SK-N-SH treated with all-trans-retinoic acid at 6 μM for 48 hours (cell line): ENCODE data around the gene ART5.

Experiments
- ATAC-seq: fragments of 200-7000 bp; cut with Tn5 transposase; 3 replicates; pipeline ENCODE4 v1.9.1; 2020; ENCODE audit warnings: mild to moderate bottlenecking, moderate library complexity
- ARNTL ChIP-seq: fragments of 450-650 bp; formaldehyde crosslinking; IDR thresholded peaks from 2 replicates; pipeline ENCODE4 v1.5.0; 2020; ENCODE audit warnings: low read depth, mild to moderate bottlenecking, moderate library complexity, borderline replicate concordance
- BACH2 ChIP-seq: fragments of 250-450 bp; sonication (Bioruptor Pico); IDR thresholded peaks from 2 replicates; pipeline ENCODE4 v1.9.0; 2021; ENCODE audit warnings: mild to moderate bottlenecking, borderline replicate concordance
- CSDC2 ChIP-seq: fragments of 250-450 bp; sonication (Bioruptor Pico); IDR thresholded peaks from 2 replicates; pipeline ENCODE4 v1.5.0; 2020; ENCODE audit warnings: mild to moderate bottlenecking, moderate library complexity
- ESRRG ChIP-seq: fragments of 250-450 bp; sonication (Bioruptor Pico); IDR thresholded peaks from 2 replicates; pipeline ENCODE4 v1.6.1; 2021; ENCODE audit warnings: mild to moderate bottlenecking
- GLIS3 ChIP-seq: fragments of 250-450 bp; sonication (Bioruptor Pico); IDR thresholded peaks from 2 replicates; pipeline ENCODE4 v1.5.0; 2020; ENCODE audit warnings: mild to moderate bottlenecking, moderate library complexity
- ISL1 ChIP-seq: fragments of 250-450 bp; sonication (Bioruptor Pico); IDR thresholded peaks from 2 replicates; pipeline ENCODE4 v2.1.2; 2022; ENCODE audit warnings: mild to moderate bottlenecking, moderate library complexity
- OSR1 ChIP-seq: fragments of 250-450 bp; sonication (Bioruptor Pico); IDR thresholded peaks from 2 replicates; pipeline ENCODE4 v1.8.0; 2022; ENCODE audit warnings: moderate library complexity, mild to moderate bottlenecking, inconsistent platforms
- PATZ1 ChIP-seq: fragments of 250-450 bp; sonication (Bioruptor Pico); IDR thresholded peaks from 2 replicates; pipeline ENCODE4 v1.8.0; 2020; ENCODE audit warnings: mild to moderate bottlenecking, moderate library complexity, borderline replicate concordance
- PPARA ChIP-seq: fragments of 250-450 bp; sonication (Bioruptor Pico); IDR thresholded peaks from 2 replicates; pipeline ENCODE4 v1.5.0; 2020; ENCODE audit warnings: mild to moderate bottlenecking, borderline replicate concordance
- RARB ChIP-seq: fragments of 250-450 bp; sonication (Bioruptor Pico); IDR thresholded peaks from 2 replicates; pipeline ENCODE4 v1.8.0; 2021; ENCODE audit warnings: mild to moderate bottlenecking, moderate library complexity
- SNAI2 ChIP-seq: fragments of 250-450 bp; sonication (Bioruptor Pico); IDR thresholded peaks from 2 replicates; pipeline ENCODE4 v1.5.0; 2020; ENCODE audit warnings: mild to moderate bottlenecking, moderate library complexity
- TCF4 ChIP-seq: fragments of 250-450 bp; sonication (Bioruptor Pico); IDR thresholded peaks from 2 replicates; pipeline ENCODE4 v1.8.0; 2021; ENCODE audit warnings: mild to moderate bottlenecking, moderate library complexity, borderline replicate concordance
- TOX ChIP-seq: fragments of 250-450 bp; sonication (Bioruptor Pico); IDR thresholded peaks from 2 replicates; pipeline ENCODE4 v1.8.0; 2021; ENCODE audit warnings: mild to moderate bottlenecking, moderate library complexity, borderline replicate concordance
- TSHZ2 ChIP-seq: fragments of 250-450 bp; sonication (Bioruptor Pico); IDR thresholded peaks from 2 replicates; pipeline ENCODE4 v1.5.0; 2020; ENCODE audit warnings: mild to moderate bottlenecking, moderate library complexity
- ZFP3 ChIP-seq: fragments of 250-450 bp; sonication (Bioruptor Pico); IDR thresholded peaks from 2 replicates; pipeline ENCODE4 v1.5.0; 2020; ENCODE audit warnings: mild to moderate bottlenecking, moderate library complexity
- ZFP30 ChIP-seq: fragments of 450-650 bp; formaldehyde crosslinking; IDR thresholded peaks from 2 replicates; pipeline ENCODE4 v1.5.0; 2022; ENCODE audit warnings: mild to moderate bottlenecking, moderate library complexity
- ZNF8 ChIP-seq: fragments of 450-650 bp; formaldehyde crosslinking; IDR thresholded peaks from 2 replicates; pipeline ENCODE4 v1.5.0; 2020; ENCODE audit warnings: mild to moderate bottlenecking, moderate library complexity
- TF ChIP-seq, protein P1 (sequence below): fragments of 250-450 bp; sonication (Bioruptor Pico); IDR thresholded peaks from 2 replicates; pipeline ENCODE4 v1.5.1; 2020; ENCODE audit warnings: low read depth, mild to moderate bottlenecking, moderate library complexity
- TF ChIP-seq, protein P2 (sequence below): fragments of 250-450 bp; sonication (Bioruptor Pico); IDR thresholded peaks from 2 replicates; pipeline ENCODE4 v1.5.1; 2021; ENCODE audit warnings: mild to moderate bottlenecking, moderate library complexity
- TF ChIP-seq, protein P3 (sequence below): fragments of 250-450 bp; sonication (Bioruptor Pico); IDR thresholded peaks from 2 replicates; pipeline ENCODE4 v1.8.0; 2021; ENCODE audit warnings: low read depth, mild to moderate bottlenecking, moderate library complexity, borderline replicate concordance

The ART5 gene

DNA sequence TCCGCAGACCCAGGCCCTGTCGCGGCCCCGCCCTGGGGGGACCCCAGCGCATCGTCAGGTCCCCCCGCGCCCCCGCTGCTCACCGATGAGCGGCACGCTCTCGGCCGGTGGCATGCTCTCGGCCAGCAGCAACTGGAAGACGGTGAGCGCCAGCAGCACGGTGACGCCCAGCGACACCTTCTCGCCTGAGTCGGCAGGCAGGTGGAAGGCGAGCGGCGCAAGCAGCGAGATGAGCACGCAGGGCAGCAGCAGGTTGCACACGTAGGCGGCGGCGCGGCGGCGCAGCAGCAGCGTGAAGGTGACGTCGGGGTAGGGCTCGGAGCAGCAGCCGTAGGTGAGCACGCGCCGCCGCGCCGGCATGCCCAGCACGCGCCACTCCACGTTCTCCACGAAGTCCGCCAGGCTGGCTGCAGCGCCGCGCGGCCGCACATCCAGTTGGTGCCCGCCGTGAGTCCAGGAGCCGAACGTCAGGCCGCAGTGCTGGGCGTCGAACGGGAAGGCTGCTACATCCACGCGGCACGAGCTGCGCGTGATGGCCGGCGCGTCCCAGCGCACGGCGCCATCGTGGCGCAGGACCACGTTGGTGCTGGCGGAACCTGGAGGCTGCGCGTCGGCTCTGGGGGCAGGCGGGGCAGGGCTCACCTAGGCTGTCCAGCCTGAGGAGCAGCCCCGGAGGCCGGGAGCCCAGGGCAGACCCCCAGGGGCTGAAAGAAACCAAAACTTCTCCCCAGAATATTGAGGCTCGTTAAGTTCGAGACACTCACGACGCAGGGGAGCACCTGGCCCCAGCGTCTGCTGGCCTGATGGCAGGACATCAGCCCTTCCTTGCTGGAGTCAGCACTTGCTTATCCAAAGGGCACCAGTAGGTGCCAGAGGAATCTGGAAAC is 25.6 kb upstream of the ART5 start:
- no peak for ATAC-seq
- no peak for TF ChIP-seq ZNF8 (CRISPR knock-in tag)
- TF ChIP-seq PATZ1 (CRISPR knock-in tag) = no peak
- no peak for TF ChIP-seq TSHZ2 (CRISPR knock-in tag)
- TF ChIP-seq TCF4 (CRISPR knock-in tag) = no peak
- TF ChIP-seq ARNTL (CRISPR knock-in tag) = no peak
- TF ChIP-seq TOX = no peak
- TF ChIP-seq CSDC2 (CRISPR knock-in tag) = no peak
- no peak for TF ChIP-seq OSR1 (CRISPR knock-in tag)
- TF ChIP-seq PPARA (CRISPR knock-in tag) = no peak
- TF ChIP-seq, protein P1, sequence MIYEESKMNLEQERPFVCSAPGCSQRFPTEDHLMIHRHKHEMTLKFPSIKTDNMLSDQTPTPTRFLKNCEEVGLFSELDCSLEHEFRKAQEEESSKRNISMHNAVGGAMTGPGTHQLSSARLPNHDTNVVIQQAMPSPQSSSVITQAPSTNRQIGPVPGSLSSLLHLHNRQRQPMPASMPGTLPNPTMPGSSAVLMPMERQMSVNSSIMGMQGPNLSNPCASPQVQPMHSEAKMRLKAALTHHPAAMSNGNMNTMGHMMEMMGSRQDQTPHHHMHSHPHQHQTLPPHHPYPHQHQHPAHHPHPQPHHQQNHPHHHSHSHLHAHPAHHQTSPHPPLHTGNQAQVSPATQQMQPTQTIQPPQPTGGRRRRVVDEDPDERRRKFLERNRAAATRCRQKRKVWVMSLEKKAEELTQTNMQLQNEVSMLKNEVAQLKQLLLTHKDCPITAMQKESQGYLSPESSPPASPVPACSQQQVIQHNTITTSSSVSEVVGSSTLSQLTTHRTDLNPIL (CRISPR knock-in tag) = no peak
- TF ChIP-seq BACH2 (CRISPR knock-in tag) = no peak
- no peak for TF ChIP-seq ISL1 (CRISPR knock-in tag)
- TF ChIP-seq SNAI2 (CRISPR knock-in tag) = no peak

DNA sequence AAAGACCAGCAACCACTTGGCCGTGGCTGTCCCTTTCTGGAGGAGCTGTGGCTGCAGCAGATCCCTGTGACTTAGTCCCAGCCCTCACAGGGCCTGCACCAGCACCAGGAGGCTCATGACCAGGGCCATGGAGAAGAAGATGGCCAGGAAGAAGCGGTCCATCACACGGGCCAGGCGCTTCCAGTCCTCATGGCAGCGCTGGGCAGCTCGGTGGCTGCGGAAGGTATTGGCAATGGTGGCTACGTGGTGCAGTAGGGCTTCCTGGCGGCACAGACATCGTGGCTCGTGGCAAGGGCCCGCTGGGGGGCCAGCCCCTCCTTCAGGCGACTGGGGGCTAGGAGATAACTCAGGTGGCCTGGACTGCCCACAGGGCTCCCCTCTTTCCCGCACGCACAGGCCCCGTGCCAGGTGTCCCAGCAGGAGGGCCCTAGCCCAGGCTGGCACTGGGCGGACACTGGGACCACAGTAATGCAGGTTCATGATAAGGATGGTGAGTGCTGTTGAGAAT is 24.3 kb upstream of the ART5 start:
- ATAC-seq = no peak
- no peak for TF ChIP-seq ZFP30 (CRISPR knock-in tag)
- no peak for TF ChIP-seq ZFP3 (CRISPR knock-in tag)
- no peak for TF ChIP-seq TSHZ2 (CRISPR knock-in tag)
- TF ChIP-seq ARNTL (CRISPR knock-in tag) = no peak
- TF ChIP-seq, protein P2, sequence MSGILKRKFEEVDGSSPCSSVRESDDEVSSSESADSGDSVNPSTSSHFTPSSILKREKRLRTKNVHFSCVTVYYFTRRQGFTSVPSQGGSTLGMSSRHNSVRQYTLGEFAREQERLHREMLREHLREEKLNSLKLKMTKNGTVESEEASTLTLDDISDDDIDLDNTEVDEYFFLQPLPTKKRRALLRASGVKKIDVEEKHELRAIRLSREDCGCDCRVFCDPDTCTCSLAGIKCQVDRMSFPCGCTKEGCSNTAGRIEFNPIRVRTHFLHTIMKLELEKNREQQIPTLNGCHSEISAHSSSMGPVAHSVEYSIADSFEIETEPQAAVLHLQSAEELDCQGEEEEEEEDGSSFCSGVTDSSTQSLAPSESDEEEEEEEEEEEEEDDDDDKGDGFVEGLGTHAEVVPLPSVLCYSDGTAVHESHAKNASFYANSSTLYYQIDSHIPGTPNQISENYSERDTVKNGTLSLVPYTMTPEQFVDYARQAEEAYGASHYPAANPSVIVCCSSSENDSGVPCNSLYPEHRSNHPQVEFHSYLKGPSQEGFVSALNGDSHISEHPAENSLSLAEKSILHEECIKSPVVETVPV (CRISPR knock-in tag) = no peak
- no peak for TF ChIP-seq TOX
- TF ChIP-seq ESRRG (CRISPR knock-in tag) = no peak
- TF ChIP-seq PPARA (CRISPR knock-in tag) = no peak
- no peak for TF ChIP-seq ZNF8 (CRISPR knock-in tag)
- TF ChIP-seq RARB (CRISPR knock-in tag) = no peak
- no peak for TF ChIP-seq ISL1 (CRISPR knock-in tag)
- TF ChIP-seq BACH2 (CRISPR knock-in tag) = no peak
- TF ChIP-seq CSDC2 (CRISPR knock-in tag) = no peak
- TF ChIP-seq, protein P3, sequence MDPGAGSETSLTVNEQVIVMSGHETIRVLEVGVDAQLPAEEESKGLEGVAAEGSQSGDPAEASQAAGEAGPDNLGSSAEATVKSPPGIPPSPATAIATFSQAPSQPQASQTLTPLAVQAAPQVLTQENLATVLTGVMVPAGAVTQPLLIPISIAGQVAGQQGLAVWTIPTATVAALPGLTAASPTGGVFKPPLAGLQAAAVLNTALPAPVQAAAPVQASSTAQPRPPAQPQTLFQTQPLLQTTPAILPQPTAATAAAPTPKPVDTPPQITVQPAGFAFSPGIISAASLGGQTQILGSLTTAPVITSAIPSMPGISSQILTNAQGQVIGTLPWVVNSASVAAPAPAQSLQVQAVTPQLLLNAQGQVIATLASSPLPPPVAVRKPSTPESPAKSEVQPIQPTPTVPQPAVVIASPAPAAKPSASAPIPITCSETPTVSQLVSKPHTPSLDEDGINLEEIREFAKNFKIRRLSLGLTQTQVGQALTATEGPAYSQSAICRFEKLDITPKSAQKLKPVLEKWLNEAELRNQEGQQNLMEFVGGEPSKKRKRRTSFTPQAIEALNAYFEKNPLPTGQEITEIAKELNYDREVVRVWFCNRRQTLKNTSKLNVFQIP (CRISPR knock-in tag) = no peak
- TF ChIP-seq GLIS3 (CRISPR knock-in tag) = no peak
- TF ChIP-seq, protein P1 (CRISPR knock-in tag) = no peak
- no peak for TF ChIP-seq PATZ1 (CRISPR knock-in tag)
